Activated CD8-positive, alpha-beta memory T cell treated with anti-CD3 and anti-CD28 coated beads, Interleukin-2, amount 50 U/mL, for 48 hours (primary cell): ENCODE measurements around the gene FOXP2.
"Not testable (repeated sequence)": the region's sequence is repeated elsewhere in the genome, so short reads cannot be mapped to it uniquely, and the experiment has no call there.

Experiments
- DNase-seq: peaks from one replicate; pipeline ENCODE4 v3.0.0-alpha.2; 2020

Gene FOXP2

DNA sequence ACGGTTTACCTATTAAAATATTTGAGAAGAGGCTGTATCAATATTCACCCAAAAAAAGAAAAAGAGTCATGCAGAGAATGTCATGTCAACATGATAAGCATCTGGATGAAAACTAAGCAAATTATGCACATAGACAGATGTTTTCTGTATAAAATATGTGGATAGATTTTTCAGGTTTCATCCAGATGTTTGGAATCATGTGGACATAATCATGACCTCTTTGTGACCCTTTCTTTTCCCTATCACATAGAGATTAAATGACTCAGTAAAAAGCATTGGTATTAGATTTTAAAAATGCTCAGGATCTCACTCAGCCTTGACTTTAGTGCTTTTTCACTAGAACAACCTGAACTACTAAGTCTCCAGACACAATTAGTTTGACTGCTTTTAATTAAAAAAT lies 90.0 kb downstream of the FOXP2 start:
- no peak for DNase-seq

- no peak for DNase-seq
Measured at GRCh38 chr7:114507381-114507780, 92.8 kb downstream of the FOXP2 start.

DNA sequence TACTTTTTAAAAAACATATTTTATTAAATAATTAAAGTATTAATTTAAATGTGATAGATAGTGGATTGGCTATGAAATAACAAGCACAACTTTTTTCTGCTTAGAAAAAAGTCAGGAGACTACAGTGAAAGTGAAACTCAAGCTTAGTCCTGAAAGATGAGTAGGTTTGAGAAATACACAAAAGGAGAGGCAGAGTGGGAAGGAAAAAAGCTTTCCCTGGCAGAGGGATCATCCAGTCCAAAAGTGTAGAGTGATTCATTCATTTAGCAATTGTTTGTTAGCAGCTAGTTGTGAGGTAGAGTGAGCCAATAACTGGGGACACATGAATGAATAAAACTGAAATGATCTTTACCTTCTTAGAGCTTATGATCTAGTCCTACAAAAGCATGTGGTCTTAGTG lies 93.5 kb downstream of the FOXP2 start:
- DNase-seq, result no peak

DNA sequence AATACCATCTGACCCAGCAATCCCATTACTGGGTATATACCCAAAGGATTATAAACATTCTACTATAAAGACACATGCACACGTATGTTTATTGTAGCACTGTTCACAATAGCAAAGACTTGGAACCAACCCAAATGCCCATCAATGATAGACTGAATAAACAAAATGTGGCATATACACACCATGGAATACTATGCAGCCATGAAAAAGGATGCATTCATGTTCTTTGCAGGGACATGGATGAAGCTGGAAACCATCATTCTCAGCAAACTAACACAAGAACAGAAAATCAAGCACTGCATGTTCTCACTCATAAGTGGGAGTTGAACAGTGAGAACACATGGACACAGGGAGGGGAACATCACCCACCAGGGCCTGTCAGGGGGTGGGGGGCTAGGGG lies 96.2 kb downstream of the FOXP2 start:
- DNase-seq, result not testable (repeated sequence)

- no peak for DNase-seq
Measured at GRCh38 chr7:114519240-114519639, 104.6 kb downstream of the FOXP2 start.

DNA sequence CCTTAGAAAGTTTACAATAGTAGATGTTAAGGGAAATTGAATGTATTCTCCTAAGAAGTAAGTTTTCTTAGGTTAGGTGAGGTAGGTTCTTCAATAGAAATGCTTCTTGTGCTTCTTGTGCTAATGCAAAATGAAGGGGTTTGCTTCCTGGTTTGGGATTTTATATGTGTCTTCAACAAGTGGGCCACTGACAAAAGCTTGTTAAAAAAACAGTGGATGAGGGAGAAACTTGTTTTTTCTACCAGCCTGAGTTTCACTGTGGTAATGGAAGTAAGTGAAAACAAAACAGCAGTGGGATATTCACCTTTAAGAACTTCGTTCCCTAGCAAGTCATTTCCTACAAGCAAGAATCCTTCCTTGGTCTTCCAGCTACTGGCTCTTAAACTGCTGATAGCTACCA lies 107.5 kb downstream of the FOXP2 start:
- no peak for DNase-seq

DNA sequence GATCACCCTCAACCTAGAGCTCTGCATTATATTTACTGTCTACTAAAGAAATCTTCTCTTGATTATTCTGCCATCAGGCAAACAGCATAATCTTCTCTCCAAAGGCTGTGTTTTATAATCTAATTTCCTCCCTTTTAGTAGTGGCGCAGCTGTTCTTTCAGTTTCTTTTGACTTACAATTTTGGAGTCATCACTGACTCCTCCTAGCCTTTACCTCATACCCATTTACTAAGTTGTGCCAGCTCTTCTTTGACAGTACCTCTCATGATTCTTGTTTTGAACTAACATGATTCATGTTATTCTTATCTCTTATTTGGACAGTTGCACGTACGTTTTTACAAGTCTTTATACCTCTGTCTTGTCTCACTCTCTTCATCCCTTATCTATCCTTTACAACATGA lies 113.0 kb downstream of the FOXP2 start:
- DNase-seq, result no peak

DNA sequence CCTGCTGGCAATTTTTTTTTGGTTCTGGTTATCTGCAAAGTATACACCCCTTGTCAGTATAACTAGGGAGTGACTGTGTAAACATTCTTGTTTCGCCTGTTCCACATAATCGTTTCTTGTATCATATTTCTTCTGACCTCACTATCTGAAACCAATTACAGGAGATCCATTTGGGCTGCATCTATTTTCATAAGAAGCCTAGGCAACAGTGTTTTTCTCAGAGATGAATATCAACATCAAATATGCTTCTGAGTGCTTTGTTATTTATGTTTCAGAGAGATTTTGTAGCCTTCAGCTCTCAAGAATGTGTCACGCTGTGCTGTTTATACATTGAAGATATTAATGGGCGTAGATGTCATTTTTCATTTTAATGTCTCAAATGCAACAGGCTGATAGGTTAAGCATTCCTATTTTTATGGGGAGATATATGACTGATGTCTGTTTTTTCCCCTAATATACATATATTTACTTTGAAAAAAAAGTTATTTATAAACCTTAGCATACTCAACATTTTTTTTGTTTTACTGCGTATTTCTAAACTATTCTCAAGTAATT lies 115.5 kb downstream of the FOXP2 start:
- no peak for DNase-seq

- no peak for DNase-seq
Measured at GRCh38 chr7:114531326-114531725, 116.7 kb downstream of the FOXP2 start.

- DNase-seq, result no peak
Measured at GRCh38 chr7:114533131-114533530, 118.5 kb downstream of the FOXP2 start.

- DNase-seq, result no peak
Measured at GRCh38 chr7:114534953-114535352, 120.3 kb downstream of the FOXP2 start.

DNA sequence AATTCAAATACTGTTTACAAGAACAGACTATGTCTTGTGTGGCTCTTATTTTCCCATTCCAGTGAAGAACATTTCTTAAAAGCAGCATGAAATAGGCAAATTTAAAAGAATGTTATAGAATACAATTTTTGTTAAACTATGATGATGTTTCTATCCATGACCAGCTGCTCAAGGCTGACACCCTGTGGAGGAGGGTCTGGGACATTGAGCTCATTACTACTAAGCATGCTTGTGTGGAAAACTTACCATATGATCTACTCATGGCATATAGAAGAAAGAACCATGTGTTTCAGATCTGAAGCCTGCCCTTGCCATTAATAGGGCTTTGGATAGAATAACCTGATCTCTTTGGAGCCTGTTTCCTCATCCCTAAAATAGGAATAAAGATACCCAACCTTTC lies 125.0 kb downstream of the FOXP2 start:
- DNase-seq, result no peak

DNA sequence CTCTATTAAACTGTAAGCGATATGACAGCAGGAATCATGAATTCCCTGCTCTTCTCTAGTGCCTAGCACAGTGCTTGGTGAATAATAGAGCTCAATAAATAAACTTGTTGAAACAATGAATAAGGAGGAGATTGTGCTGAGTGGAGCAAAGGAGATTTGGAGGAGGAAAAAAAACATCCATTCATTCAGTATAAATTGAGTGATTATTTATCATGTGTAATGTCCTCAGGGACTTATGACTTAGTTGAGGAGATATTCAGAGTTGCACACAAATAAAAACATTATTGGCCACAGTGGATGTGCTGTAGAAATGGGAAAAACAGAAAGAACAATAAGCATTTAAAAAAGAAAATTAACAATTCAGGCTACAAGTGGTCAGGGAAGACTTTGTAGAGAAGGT lies 125.7 kb downstream of the FOXP2 start:
- no peak for DNase-seq

DNA sequence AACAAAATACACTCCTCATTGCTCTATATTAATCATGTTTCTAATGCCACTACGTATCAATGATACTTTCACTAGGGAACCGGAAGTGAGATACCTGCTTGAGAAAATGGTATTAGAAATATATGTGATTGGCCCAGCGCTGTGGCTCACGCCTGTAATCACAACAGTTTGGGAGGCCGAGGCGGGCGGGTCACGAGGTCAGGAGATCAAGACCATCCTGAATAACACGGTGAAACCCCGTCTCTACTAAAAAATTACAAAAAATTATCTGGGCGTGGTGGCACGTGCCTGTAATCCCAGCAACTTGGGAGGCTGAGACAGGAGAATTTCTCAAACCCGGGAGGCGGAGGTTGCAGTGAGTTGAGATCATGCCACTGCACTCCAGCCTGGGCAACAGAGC lies 132.7 kb downstream of the FOXP2 start:
- not testable (repeated sequence) for DNase-seq

DNA sequence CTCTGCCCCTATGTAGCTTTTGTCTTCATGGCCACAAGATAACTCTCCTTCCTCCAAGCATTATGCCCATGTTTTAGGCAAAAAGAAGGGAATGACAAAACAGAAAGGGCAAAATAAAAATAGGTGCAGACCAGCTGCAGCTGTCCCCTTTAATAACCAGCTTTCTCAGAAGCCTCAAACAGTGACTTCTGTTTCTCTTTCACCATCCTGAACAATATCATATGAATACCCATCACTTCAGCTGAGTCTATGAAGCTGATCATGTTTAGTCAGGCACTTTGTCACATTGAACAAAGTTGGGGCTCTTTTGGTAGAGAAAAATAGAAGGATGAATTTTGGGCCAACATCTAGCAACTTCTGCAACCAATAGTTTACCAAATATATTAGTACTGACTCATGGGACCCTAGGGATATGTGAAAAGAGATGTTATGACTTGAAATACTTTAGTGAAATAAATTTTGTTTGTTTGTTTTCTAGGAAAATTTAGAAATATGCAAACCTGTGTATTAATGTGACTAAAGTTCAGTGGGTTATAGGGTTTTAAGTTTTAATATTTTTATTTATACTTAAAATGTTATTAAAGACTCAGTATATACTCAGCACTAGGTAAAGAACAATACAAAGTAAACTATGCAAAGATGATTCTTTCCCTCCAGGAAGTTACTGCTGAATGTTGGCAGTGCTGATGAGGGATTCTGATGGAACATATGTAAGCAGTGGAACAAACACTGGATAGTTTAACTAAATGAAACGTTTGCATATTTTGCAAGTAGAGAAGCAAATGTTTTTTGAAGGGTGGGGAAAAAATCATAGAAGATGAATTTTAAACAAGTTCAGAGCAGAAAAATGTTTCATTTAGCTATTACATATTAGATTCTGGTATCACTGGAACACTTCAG lies 133.7 kb downstream of the FOXP2 start:
- DNase-seq, result no peak

DNA sequence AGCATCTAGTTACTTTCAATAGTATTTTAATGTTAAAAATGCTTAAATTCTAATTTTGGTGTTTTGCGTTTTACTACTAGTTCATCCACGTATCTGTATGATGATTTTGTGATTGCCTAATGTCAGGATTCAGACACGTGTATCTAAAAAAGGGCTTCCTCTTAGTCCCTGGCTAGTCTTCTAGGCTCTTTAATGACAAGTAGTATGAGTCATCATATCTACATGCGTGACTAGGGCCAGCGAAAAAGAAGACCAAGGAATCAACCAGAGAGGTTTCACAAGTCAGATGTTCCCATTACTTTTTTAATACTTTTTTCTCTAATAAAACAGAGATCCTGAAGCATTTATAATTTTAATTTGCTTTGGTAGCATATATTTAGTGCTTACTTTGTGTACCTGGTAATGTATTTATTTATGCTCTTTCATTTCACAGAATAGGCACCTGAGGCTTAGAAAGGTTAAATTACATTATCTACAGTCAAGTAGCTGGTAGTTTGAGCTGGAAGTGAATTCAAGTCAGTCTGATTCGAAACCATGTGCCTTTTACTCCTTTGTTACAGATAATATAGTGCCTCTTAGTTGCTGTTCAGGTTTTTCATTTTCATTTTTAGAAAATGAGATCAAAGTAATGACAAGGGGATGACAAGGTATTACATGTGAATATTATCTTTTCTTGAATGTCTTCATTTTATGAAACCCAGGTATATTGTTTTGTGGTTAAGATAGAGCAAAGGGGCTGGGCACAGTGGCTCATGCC lies 140.3 kb downstream of the FOXP2 start:
- DNase-seq, result no peak

GRCh38 chr7:114567416-114567815 lies 152.8 kb downstream of the FOXP2 start:
- no peak for DNase-seq

GRCh38 chr7:114569220-114569619 lies 154.6 kb downstream of the FOXP2 start:
- DNase-seq, result no peak

DNA sequence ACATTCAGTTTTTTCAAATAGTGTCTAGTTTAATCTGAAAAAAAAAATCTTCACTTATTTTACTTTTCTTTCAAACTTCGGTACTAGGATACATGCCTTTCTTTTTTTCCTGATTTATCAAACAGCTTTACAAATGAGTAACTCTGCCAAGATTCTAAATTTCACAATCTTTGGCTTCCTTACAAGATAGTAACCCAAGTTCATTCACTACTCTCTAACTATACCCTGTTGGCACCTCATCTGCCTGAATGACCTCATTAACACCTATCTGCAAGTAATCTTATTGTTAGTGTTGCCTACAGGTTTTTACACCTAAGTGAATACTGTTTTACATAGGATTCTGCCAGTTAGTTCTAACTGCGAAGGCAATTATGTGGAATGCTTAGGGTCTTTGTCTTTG lies 159.8 kb downstream of the FOXP2 start:
- DNase-seq, result no peak

DNA sequence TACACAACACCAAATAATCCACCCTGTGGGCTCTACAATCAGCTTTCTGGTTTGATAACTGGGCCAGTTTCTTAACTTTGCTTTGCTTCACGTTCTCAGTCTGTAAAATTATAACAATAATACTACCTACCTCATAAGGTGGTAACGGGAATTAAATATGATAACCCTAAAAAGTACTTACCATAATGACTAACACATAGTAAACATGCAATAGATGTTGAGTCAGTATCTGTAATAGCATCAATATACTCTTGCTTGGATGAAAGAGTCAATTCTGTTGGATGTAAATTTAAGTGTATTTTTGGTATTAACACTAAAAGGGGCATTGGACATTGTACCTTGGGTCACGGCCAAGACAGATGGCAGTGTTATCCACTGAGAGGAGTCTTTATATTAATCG lies 160.5 kb downstream of the FOXP2 start:
- DNase-seq, result no peak

- not testable (repeated sequence) for DNase-seq
Measured at GRCh38 chr7:114580963-114581362, 166.3 kb downstream of the FOXP2 start.

DNA sequence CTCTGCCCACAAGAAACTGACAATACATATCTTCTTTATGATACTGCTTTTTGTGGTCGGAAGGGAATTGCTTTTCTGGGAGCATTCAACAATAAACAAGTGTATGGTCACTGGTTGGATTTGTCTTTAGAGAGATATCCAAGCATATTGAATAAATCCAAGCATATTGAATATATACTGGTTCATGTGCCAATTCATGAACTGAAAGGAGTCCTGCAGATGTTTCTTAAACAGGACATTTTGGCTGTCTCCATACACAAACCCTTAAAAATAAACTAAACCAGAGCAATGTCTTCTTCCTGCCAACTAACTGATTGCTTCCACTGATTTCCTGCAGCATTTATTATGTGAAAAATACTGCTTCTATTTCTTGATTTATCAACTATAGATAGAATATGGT lies 173.9 kb downstream of the FOXP2 start:
- no peak for DNase-seq

DNA sequence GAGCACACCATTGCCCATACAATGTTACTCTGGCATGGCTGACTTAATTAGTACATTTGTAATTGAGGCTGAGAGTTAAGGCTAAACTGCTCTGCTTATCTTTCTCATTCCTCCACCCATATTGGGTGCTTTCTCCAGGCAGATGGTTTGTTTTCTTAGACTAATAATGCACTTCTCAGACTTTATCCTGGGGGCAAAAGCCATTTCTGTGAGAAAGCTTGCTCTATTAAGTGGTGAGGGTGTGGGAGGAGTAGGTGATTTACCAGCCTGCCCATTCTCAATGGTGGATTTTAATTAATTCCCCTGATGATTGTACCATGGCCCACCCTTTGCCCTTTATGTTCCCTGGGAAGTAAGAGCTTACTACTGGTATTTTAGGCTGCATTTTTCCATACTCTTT lies 174.8 kb downstream of the FOXP2 start:
- no peak for DNase-seq

DNA sequence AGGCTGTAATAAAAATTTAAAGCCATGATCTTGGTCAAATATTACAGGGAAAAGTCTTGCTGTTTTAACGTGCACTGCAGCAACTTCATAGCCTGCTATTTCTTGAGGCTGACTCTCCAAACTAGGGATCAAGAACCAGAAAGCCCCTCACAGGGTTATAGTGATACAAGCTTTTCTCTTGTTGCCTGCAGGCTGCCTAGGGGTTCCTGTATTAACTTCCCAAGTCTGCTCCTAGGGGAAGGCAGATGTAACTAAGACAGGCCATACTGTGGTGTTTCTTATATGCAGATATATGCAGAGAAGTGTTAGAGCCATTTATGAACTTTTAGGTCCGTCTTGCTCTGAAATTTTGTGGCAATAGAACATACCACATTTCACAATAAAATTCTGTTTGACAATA lies 175.7 kb downstream of the FOXP2 start:
- DNase-seq, result no peak
